ENCODE measurements around the gene MAP4K5. TPM values are rescaled to one million over a fixed set of nuclear protein-coding genes. Genes with fewer than 3 reads are reported as not detected.
"Not testable (repeated sequence)": the region's sequence is repeated elsewhere in the genome, so short reads cannot be mapped to it uniquely, and the experiment has no call there.

The MAP4K5 gene
- total RNA-seq (2014; rRNA removed; shearing (Covaris generic)), result 34.3 and 38.4 TPM in 2 replicates
- polyA plus RNA-seq (2015; cell fraction: cytosol; rRNA removed), result 56.6 and 73.2 TPM in 2 replicates
- polyA plus RNA-seq (2015; cell fraction: nucleus; rRNA removed), result 106 and 108 TPM in 2 replicates

- peak; percentile 88 for DNase-seq (ENCODE audit: low read depth, low spot score)
- in situ Hi-C loops (cut with HindIII; ENCODE audit: low pct_unique_long_range_greater_than_20kb, low sequenced_read_pairs), result no loop called here
Measured at GRCh38 chr14:50532502-50533240, at the start of gene MAP4K5. MAP4K5 (minus strand) TSS chr14:50532569; CDS start chr14:50532049, 520 bp downstream.

- in situ Hi-C loops (cut with HindIII; ENCODE audit: low pct_unique_long_range_greater_than_20kb, low sequenced_read_pairs), result no loop called here
- no peak for DNase-seq (ENCODE audit: low read depth, low spot score)
Measured at GRCh38 chr14:50578433-50578832, 46.1 kb upstream of the MAP4K5 start.

DNA sequence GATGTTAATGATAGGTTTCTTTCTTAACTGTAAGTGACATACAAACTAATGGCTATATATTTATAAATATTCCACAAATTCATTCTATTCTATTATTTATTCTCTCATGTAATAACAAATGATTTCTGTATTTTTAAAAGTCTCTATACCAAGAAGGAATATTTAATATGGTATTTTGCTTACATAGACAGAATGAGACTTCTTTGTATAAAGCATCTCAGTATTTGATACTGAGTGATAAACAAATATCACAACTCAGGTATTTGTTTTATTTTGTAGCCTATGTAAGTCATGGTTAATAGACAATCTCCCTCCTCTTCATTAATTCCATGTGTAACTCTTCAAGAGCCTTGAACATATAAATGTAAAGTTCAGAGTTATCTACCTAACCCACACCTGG is 45.6 kb upstream of the MAP4K5 start:
- DNase-seq (ENCODE audit: low read depth, low spot score), result no peak
- in situ Hi-C loops (cut with HindIII; ENCODE audit: low pct_unique_long_range_greater_than_20kb, low sequenced_read_pairs), result no loop called here

GRCh38 chr14:50575769-50576168 is 43.4 kb upstream of the MAP4K5 start:
- DNase-seq (ENCODE audit: low read depth, low spot score), result no peak
- in situ Hi-C loops (cut with HindIII; ENCODE audit: low pct_unique_long_range_greater_than_20kb, low sequenced_read_pairs), result no loop called here

GRCh38 chr14:50573862-50574261 is 41.5 kb upstream of the MAP4K5 start:
- no peak for DNase-seq (ENCODE audit: low read depth, low spot score)
- in situ Hi-C loops (cut with HindIII; ENCODE audit: low pct_unique_long_range_greater_than_20kb, low sequenced_read_pairs), result no loop called here

- DNase-seq (ENCODE audit: low read depth, low spot score), result no peak
- in situ Hi-C loops (cut with HindIII; ENCODE audit: low pct_unique_long_range_greater_than_20kb, low sequenced_read_pairs), result no loop called here
Measured at GRCh38 chr14:50569714-50570274, 37.4 kb upstream of the MAP4K5 start.

DNA sequence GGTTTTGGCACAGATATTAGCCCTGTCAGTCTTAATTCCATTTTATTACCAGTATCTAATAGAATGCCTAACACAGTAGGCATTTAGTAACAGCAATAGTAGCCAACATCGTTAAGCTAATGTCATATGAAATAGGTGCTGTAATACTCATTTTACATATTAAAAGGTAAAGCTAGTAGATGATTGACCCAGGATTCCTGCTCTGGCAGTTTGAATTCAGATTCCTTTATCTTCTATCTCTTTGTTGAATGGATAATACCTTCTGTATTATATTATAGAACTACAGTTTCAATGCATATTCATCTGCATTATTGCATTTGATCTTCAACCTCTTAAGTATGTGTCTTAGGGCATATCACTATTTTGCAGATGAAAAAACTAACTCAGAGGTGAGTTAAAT is 30.5 kb upstream of the MAP4K5 start:
- in situ Hi-C loops (cut with HindIII; ENCODE audit: low pct_unique_long_range_greater_than_20kb, low sequenced_read_pairs), result no loop called here
- DNase-seq (ENCODE audit: low read depth, low spot score), result no peak

GRCh38 chr14:50560931-50561285 is 28.5 kb upstream of the MAP4K5 start:
- in situ Hi-C loops (cut with HindIII; ENCODE audit: low pct_unique_long_range_greater_than_20kb, low sequenced_read_pairs), result no loop called here
- DNase-seq (ENCODE audit: low read depth, low spot score), result peak; percentile 56

DNA sequence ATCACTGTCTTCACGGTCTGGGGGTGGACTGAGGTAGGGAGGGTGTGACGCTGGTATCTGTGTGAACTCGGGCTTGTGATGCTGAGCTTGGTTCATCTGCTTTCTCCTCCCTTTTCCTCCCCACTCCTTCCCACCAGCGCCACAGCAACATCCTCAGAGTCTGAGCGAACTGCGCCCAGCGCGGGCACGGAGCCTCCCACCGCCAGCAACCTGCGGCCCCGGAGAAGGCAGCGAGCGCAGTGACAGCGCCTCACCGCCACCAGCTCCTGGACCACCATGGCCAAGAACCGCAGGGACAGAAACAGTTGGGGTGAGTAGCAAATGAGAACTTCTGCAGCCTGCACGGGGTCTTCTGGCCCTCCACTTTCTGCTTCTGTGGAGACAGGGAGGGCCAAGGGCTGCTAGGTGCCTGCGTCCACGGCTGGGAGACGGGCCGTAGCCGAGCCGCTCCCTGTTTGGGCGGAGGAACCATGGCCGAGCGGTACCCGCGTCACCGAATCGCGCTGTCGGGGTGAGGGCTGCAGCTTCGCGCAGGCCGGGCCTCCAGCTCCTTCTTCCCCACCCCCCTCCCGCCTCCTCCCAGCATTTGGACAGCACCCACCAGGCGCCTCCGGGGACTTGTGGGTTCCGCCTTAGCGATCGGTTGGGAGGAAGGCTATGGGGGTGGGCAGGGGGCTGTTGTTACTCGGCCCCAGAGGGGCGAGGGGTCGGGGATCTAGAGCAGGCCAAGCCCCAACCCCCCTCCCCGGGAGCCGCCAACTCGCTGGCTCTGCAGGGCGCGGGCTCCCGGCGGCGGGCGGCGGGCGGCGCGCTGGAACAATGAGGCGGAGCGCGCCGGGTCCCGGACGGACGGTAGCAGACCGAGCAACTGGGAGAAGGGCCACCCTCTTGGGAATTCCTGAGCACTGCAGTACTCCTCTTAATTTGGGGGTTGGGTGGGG is 27.9 kb upstream of the MAP4K5 start, which contains the start of gene ATL1:
ATL1 (plus strand) TSS at position 156 of the 941 bp plus-strand sequence; CDS start at position 277, 121 bp downstream.
- in situ Hi-C loops (cut with HindIII; ENCODE audit: low pct_unique_long_range_greater_than_20kb, low sequenced_read_pairs), result no loop called here
- peak; percentile 61 for DNase-seq (ENCODE audit: low read depth, low spot score)

- in situ Hi-C loops (cut with HindIII; ENCODE audit: low pct_unique_long_range_greater_than_20kb, low sequenced_read_pairs); DNase-seq (ENCODE audit: low read depth, low spot score): not testable (repeated sequence)
Measured at GRCh38 chr14:50552796-50553195, 20.4 kb upstream of the MAP4K5 start.

DNA sequence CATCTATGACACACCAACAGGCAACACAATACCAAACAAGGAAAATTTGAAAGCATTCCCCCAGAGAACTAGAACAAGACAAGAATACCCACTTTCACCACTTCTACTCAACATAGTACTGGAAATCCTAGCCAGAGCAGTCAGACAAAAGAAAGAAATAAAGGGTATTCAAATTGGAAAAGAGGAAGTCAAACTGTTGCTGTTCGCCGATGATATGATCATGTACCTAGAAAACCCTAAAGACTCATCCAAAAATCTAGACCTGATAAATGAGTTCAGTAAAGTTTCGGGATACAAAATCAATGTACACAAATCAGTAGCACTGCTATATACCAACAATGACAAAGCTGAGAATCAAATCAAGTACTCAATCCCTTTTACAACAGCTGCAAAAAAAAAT is 19.5 kb upstream of the MAP4K5 start:
- in situ Hi-C loops (cut with HindIII; ENCODE audit: low pct_unique_long_range_greater_than_20kb, low sequenced_read_pairs), result no loop called here
- DNase-seq (ENCODE audit: low read depth, low spot score), result no peak

GRCh38 chr14:50550294-50550693 is 17.9 kb upstream of the MAP4K5 start:
- DNase-seq (ENCODE audit: low read depth, low spot score), result no peak
- in situ Hi-C loops (cut with HindIII; ENCODE audit: low pct_unique_long_range_greater_than_20kb, low sequenced_read_pairs), result no loop called here

- in situ Hi-C loops (cut with HindIII; ENCODE audit: low pct_unique_long_range_greater_than_20kb, low sequenced_read_pairs), result no loop called here
- DNase-seq (ENCODE audit: low read depth, low spot score), result no peak
Measured at GRCh38 chr14:50545618-50546017, 13.2 kb upstream of the MAP4K5 start.

DNA sequence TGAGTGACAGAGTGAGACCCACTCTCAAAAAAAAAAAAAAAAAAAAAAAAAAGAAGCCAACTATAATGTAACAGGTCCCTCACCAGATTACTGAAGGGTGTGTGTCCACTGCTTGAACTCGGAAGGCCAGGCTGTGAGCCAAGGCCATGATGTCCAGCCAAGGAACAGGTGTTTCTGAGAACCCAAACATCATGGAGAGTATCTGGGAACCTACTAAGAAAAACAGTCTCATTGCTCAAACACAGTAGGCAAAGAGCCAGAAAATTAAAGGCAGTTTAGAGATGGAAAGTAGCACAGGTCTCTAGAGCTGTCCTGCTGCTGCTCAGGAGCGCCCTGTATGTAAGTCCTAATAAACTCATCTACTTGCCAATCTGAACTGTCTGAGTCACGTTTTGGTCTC is 12.5 kb upstream of the MAP4K5 start:
- DNase-seq (ENCODE audit: low read depth, low spot score), result no peak
- in situ Hi-C loops (cut with HindIII; ENCODE audit: low pct_unique_long_range_greater_than_20kb, low sequenced_read_pairs), result no loop called here

GRCh38 chr14:50542941-50543418 is 10.6 kb upstream of the MAP4K5 start:
- DNase-seq (ENCODE audit: low read depth, low spot score), result peak; percentile 64
- in situ Hi-C loops (cut with HindIII; ENCODE audit: low pct_unique_long_range_greater_than_20kb, low sequenced_read_pairs), result no loop called here

DNA sequence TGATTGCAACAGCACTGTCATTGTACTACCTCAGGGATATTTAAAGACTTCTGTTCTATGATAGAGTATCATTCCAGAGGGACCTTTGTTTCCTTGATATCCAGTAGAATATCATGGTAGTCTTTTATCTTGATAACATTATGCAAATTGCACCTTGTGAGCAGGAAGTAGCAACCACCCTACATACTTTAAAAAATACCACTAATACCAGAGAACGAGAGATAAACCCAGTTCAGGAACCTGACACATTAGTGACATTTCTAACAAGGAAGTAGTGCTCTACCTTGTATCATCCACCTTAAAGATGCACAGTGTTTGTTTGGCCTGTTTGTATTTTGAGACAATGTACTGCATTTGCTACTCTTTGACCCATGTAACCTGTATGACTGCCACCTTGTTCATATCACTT is 8.8 kb upstream of the MAP4K5 start:
- DNase-seq (ENCODE audit: low read depth, low spot score), result peak; percentile 37
- in situ Hi-C loops (cut with HindIII; ENCODE audit: low pct_unique_long_range_greater_than_20kb, low sequenced_read_pairs), result no loop called here

- DNase-seq (ENCODE audit: low read depth, low spot score), result no peak
- in situ Hi-C loops (cut with HindIII; ENCODE audit: low pct_unique_long_range_greater_than_20kb, low sequenced_read_pairs), result no loop called here
Measured at GRCh38 chr14:50539051-50539450, 6.7 kb upstream of the MAP4K5 start.

DNA sequence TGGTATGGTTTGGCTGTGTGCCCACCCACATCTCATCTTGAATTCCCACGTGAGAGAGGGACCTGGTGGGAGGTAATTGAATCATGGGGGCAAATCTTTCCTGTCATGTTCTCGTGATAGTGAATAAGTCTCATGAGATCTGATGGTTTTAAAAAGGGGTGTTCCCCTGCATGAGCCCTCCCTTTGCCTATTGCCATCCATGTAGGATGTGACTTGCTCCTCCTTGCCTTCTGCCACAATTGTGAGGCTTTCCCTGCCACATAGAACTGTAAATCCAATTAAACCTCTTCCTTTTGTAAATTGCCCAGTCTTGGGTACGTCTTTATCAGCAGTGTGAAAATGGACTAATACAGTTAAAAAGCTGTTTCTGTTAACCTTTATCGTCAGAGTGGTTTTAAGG is 5.7 kb upstream of the MAP4K5 start:
- not testable (repeated sequence) for DNase-seq (ENCODE audit: low read depth, low spot score)

More for the DNA sequence above, 5.7 kb upstream of the MAP4K5 start:
- in situ Hi-C loops (cut with HindIII; ENCODE audit: low pct_unique_long_range_greater_than_20kb, low sequenced_read_pairs), result not testable (repeated sequence)
